ENCODE measurements around the gene CELF2. TPM values are rescaled to one million over a fixed set of nuclear protein-coding genes. Genes with fewer than 3 reads are reported as not detected.

The CELF2 gene
- total RNA-seq, 1 donor from 2014 or later: 54.3 TPM

DNA sequence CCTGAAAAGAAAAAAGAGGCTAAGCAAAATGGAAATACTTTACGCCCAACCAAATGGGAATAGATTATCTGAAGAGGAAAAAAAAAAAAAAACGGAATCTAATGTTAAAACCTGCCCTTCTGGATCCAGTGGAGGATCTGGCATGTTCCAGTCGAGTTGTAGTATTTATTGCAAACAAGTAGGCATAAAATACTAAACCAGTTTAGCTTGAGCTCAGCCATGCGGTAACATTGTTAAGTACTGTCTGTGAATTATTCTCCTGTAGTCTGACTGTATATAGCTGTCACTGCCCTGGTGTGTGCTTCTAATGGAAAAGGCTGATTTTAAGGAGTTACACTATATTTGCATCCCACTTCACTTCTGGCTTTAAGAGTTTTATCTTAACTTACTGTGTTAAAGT is 40.3 kb downstream of the CELF2 start:
- no peaks in the 10 kb centered on the region for H3K27me3 ChIP-seq
- peaks cover 10% of the 10 kb centered on the region for H3K4me1 ChIP-seq
- no peak overlapping the region for H3K27ac ChIP-seq
- H3K9me3 ChIP-seq: no peaks in the 10 kb centered on the region
- no peaks in the 10 kb centered on the region for H3K36me3 ChIP-seq
- intact Hi-C loops (cut with DNase I): no loop called here
- no peak for DNase-seq (ENCODE audit: extremely low spot score in 2 of 2)
- TF ChIP-seq POLR2A (IDR thresholded peaks at IDR 0.05) (no peak), POLR2AphosphoS5 (IDR thresholded peaks at IDR 0.05; ENCODE audit: insufficient read depth in 1 of 2, low read depth in 1 of 2) (no peak)
- TF ChIP-seq, protein P1, sequence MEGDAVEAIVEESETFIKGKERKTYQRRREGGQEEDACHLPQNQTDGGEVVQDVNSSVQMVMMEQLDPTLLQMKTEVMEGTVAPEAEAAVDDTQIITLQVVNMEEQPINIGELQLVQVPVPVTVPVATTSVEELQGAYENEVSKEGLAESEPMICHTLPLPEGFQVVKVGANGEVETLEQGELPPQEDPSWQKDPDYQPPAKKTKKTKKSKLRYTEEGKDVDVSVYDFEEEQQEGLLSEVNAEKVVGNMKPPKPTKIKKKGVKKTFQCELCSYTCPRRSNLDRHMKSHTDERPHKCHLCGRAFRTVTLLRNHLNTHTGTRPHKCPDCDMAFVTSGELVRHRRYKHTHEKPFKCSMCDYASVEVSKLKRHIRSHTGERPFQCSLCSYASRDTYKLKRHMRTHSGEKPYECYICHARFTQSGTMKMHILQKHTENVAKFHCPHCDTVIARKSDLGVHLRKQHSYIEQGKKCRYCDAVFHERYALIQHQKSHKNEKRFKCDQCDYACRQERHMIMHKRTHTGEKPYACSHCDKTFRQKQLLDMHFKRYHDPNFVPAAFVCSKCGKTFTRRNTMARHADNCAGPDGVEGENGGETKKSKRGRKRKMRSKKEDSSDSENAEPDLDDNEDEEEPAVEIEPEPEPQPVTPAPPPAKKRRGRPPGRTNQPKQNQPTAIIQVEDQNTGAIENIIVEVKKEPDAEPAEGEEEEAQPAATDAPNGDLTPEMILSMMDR (IDR thresholded peaks at IDR 0.05): no peak
- no peak overlapping the region for H3K4me3 ChIP-seq

DNA sequence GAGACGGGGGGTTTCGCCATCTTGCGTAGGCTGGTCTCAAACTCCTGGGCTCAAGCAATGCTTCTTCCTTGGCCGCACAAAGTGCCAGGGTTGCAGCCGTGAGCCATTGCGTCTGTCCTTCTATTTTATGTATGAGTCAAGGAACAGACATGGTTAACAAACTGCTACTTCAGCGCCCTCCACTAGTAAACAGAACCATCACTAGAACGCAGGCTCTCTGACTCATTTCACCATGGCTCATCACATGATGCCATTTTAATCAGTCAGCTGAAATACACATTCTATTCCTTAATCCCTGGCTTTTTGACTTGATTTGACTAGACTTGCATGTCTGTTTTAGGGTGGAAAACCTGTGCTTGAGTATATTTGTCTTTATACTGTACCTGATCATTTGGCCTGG is 41.3 kb downstream of the CELF2 start:
- no peaks in the 10 kb centered on the region for H3K9me3 ChIP-seq
- H3K4me3 ChIP-seq: no peak overlapping the region
- peaks cover 10% of the 10 kb centered on the region for H3K4me1 ChIP-seq
- no peak overlapping the region for H3K27ac ChIP-seq
- intact Hi-C loops (cut with DNase I): no loop called here
- DNase-seq (ENCODE audit: extremely low spot score in 2 of 2): no peak
- H3K36me3 ChIP-seq: no peaks in the 10 kb centered on the region
- H3K27me3 ChIP-seq: no peaks in the 10 kb centered on the region
- TF ChIP-seq, protein P1 (IDR thresholded peaks at IDR 0.05): no peak
- TF ChIP-seq POLR2A (IDR thresholded peaks at IDR 0.05): no peak
- no peak for TF ChIP-seq POLR2AphosphoS5 (IDR thresholded peaks at IDR 0.05; ENCODE audit: insufficient read depth in 1 of 2, low read depth in 1 of 2)

DNA sequence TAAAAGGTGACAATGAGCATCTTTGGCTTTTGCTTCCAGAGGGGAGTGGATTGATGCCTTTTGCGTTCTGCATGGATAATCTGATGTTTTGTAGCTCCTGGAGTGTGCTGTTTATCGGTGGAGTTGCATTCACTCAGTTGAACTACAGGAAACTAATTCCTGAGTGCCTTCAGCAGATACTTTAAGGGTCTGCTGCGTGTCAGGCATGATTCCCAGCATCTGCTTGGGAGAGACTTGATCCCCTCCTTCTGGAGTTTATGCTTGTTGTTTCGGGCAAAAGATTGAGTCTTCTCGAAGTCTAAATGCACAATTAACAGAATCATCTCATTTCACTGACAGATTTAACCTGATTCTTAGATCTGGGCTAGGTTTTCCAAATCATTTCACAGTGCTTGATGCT is 46.2 kb downstream of the CELF2 start:
- DNase-seq (ENCODE audit: extremely low spot score in 2 of 2): no peak
- H3K36me3 ChIP-seq: no peaks in the 10 kb centered on the region
- intact Hi-C loops (cut with DNase I): no loop called here
- TF ChIP-seq POLR2AphosphoS5 (IDR thresholded peaks at IDR 0.05; ENCODE audit: insufficient read depth in 1 of 2, low read depth in 1 of 2) (no peak), POLR2A (IDR thresholded peaks at IDR 0.05) (no peak)
- TF ChIP-seq, protein P1 (IDR thresholded peaks at IDR 0.05): no peak
- H3K27me3 ChIP-seq: no peaks in the 10 kb centered on the region
- H3K4me1 ChIP-seq: peaks cover 7% of the 10 kb centered on the region
- H3K27ac ChIP-seq: no peak overlapping the region
- H3K9me3 ChIP-seq: no peaks in the 10 kb centered on the region
- no peak overlapping the region for H3K4me3 ChIP-seq

DNA sequence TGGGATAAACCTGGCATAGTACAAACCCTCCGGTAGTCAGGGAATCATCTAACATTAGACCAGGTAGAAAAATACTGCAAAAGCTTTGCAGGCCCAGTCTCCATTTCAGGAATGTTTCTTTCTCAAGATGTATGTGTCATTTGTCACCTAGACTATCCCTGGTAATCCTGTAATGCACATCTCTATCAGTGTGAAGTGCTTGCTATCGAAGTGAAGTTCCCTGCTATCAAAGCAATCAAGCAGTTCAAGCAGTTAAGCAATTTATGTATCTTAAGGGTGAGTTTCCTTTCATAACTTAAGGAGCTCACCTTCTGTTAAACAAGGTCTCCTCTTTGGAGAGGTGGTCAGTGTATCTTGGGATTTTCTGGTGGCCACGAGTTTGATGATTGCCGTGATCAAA is 47.2 kb downstream of the CELF2 start:
- no peak for DNase-seq (ENCODE audit: extremely low spot score in 2 of 2)
- no peak overlapping the region for H3K4me3 ChIP-seq
- H3K27ac ChIP-seq: no peak overlapping the region
- H3K36me3 ChIP-seq: no peaks in the 10 kb centered on the region
- intact Hi-C loops (cut with DNase I): no loop called here
- H3K27me3 ChIP-seq: no peaks in the 10 kb centered on the region
- no peaks in the 10 kb centered on the region for H3K9me3 ChIP-seq
- no peaks in the 10 kb centered on the region for H3K4me1 ChIP-seq
- TF ChIP-seq POLR2A (IDR thresholded peaks at IDR 0.05) (no peak), POLR2AphosphoS5 (IDR thresholded peaks at IDR 0.05; ENCODE audit: insufficient read depth in 1 of 2, low read depth in 1 of 2) (no peak)
- TF ChIP-seq, protein P1 (IDR thresholded peaks at IDR 0.05): no peak

DNA sequence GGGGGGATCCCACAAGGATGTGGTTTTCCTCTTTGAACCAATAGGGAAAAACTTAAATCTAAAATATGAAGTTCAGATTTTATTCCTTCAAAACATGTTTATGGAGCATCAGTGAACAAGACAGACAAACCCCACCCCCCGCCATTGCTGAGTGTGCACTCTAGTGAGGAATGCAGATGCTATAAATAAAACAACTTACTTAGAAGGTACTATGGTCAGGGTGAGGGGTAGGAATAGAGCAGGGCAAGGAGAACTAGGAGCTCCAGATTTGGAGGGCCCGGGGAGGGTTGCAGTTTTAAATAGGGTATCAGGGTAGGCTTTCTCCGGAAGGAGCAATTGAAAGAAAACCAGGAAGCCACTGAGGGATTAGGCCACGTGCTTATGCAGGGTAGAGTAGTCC is 47.9 kb downstream of the CELF2 start:
- Histone ChIP-seq H3K27ac (no peak overlapping the region), H3K36me3 (no peaks in the 10 kb centered on the region), H3K4me3 (no peak overlapping the region), H3K9me3 (no peaks in the 10 kb centered on the region), H3K27me3 (no peaks in the 10 kb centered on the region), H3K4me1 (no peaks in the 10 kb centered on the region)
- no peak for DNase-seq (ENCODE audit: extremely low spot score in 2 of 2)
- TF ChIP-seq POLR2AphosphoS5 (IDR thresholded peaks at IDR 0.05; ENCODE audit: insufficient read depth in 1 of 2, low read depth in 1 of 2) (no peak), POLR2A (IDR thresholded peaks at IDR 0.05) (no peak)
- TF ChIP-seq, protein P1 (IDR thresholded peaks at IDR 0.05): no peak
- intact Hi-C loops (cut with DNase I): no loop called here

Data from vagina (tissue), 2 donors.